NCI-H187 (cell line): ENCODE results near the gene NDUFB10.
"Not testable (repeated sequence)": the region's sequence is repeated elsewhere in the genome, so short reads cannot be mapped to it uniquely, and the experiment has no call there.

Experiments used
- DNase-seq, 2 experiments: peaks; one replicate each; lab custom pipeline; 2025; lab: John Stamatoyannopoulos, UW

The NDUFB10 gene

GRCh38 chr16:1924095-1924494 is 35.2 kb upstream of the NDUFB10 start:
- DNase-seq, result no peak

GRCh38 chr16:1926271-1926670 is 33.1 kb upstream of the NDUFB10 start:
- DNase-seq, result no peak

GRCh38 chr16:1929105-1929504 is 30.2 kb upstream of the NDUFB10 start:
- DNase-seq, result no peak

- peak; percentile 86 to 92 for DNase-seq
These were observed 29.6 kb upstream of the NDUFB10 start for GRCh38 chr16:1929578-1930337.

- DNase-seq, result no peak
These were observed 29.0 kb upstream of the NDUFB10 start for GRCh38 chr16:1930338-1930720.

GRCh38 chr16:1932050-1933028 is 27.0 kb upstream of the NDUFB10 start:
- no peak for DNase-seq

GRCh38 chr16:1933097-1933661 is 26.2 kb upstream of the NDUFB10 start:
- no peak for DNase-seq

- DNase-seq, result no peak
These were observed 22.3 kb upstream of the NDUFB10 start for GRCh38 chr16:1936945-1937479.

GRCh38 chr16:1938316-1938715 is 21.0 kb upstream of the NDUFB10 start:
- DNase-seq, result no peak

GRCh38 chr16:1938910-1939309 is 20.4 kb upstream of the NDUFB10 start:
- no peak for DNase-seq

GRCh38 chr16:1939833-1940232 is 19.5 kb upstream of the NDUFB10 start:
- not testable (repeated sequence) for DNase-seq

GRCh38 chr16:1940273-1941161 is 18.8 kb upstream of the NDUFB10 start:
- no peak for DNase-seq

- DNase-seq, result no peak
These were observed 17.9 kb upstream of the NDUFB10 start for GRCh38 chr16:1941162-1942046.

GRCh38 chr16:1942047-1942809 is 17.1 kb upstream of the NDUFB10 start:
- no peak for DNase-seq

GRCh38 chr16:1942810-1943726 is 16.3 kb upstream of the NDUFB10 start, which contains the start of gene MSRB1:
Gene MSRB1 (minus strand): TSS chr16:1943199. CDS start chr16:1943156, 43 bp downstream.
- DNase-seq, result peak; percentile 99 to 100

- no peak for DNase-seq
These were observed 14.6 kb upstream of the NDUFB10 start for GRCh38 chr16:1944612-1945199.

- no peak for DNase-seq
These were observed 13.6 kb upstream of the NDUFB10 start for GRCh38 chr16:1945559-1946391.
